HG02852 (cell line): ENCODE results near the gene GGTA1.
"Not testable (repeated sequence)": the region's sequence is repeated elsewhere in the genome, so short reads cannot be mapped to it uniquely, and the experiment has no call there.

Experiments
- ATAC-seq: cut with Tn5 transposase; IDR thresholded peaks from one replicate; pipeline ENCODE4 v1.9.1; 2021; ENCODE audit warnings: mild to moderate bottlenecking, moderate library complexity; ENCODE audit not compliant: unreplicated experiment

GGTA1 gene

DNA sequence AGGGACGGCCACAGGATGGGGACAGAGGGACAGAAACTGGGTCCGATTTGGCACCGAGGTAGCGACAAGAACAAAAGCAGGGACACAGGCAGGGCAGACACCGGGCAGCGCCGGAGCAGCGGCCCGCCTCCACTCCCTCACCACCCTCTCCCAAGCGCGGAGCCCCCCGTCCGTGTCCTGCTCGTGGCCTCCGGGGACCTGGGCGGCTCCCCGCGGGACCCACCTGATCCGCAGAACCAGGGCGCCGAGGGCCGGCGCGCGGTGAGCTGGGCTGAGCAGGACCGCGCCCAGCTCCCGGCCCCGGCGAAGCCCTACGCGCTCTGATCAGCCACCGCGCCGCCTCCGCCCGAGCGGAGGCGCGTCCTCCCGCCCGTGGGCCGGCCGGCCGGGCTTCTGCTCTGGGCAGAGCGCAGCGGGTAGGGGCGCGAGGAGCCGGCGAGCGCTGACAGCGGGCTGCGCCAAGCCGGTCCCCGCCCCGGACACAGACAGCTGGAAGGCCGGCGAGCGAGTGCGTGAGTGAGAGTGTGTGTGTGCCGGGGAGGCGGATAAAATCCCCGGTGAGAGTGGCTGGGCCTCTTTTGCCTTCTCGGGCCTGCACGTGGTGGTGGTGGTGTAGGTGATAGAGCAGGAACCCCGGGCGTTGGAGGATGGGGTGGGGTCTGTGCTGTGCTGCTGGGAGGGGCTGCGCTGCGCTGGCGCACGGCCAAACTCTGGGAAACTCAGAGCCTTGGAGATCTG, at the start of gene GGTA1:
GGTA1 (minus strand) TSS at position 418 of the 738 bp plus-strand sequence. CDS start 31,922 bp downstream, outside the sequence.
- no peak for ATAC-seq

DNA sequence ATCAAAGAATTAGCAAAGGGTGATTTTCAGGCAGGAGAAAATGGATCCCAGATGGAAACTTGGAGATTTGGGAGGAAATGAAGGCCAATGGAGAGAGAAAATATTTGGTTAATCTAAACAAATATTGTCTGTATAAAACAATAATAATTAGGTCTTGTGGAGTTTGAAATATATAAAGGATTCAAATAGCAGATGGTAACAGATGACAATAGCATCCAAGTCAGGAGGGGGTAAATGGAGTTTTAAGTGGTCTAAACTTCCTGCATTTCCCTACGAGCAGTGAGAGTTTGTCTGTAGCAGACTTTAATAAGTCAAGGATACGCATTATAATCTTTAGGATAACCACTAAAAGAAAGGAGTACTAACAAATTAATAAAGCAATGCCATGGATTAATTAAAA, 49.0 kb upstream of the GGTA1 start:
- no peak for ATAC-seq

- ATAC-seq = peak; percentile 93
These were observed 46.3 kb upstream of the GGTA1 start for GRCh38 chr9:121545875-121546423.

DNA sequence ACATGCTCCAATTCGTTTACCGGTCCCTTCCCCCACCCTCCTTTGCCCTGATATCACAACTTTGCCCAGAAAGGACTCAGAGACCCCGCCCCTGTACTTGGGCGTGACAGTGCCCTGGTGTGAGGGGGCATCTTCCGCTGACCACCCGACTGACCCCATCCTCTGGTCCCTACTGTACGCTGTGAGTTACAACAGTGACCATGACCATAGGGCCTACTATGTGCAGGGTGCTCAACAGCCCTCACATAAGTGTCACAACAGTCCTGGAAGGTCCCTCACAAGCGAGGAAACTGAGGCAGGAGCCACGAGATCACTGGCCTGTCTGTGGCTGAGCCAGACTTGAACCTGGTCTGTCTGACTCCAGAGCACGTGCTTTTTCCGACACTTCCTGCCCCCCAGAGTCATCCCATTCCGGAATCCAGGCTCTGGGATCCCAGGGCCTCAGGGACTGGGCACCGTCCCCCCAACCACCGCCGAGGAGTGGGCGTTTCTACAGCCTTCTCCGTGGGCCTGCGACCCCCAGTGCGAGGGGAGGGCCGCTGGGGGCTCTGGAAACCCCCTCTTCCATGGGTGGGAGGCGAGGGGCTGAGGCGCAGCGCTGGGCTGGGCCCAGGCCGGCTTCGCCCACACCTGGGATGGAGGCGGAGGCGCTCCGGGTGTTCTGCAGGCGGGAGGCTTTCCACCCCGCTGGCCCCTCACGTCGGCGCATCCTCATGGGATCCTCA, 45.7 kb upstream of the GGTA1 start:
- ATAC-seq = no peak

GRCh38 chr9:121542025-121542424, 42.4 kb upstream of the GGTA1 start:
- ATAC-seq = no peak

DNA sequence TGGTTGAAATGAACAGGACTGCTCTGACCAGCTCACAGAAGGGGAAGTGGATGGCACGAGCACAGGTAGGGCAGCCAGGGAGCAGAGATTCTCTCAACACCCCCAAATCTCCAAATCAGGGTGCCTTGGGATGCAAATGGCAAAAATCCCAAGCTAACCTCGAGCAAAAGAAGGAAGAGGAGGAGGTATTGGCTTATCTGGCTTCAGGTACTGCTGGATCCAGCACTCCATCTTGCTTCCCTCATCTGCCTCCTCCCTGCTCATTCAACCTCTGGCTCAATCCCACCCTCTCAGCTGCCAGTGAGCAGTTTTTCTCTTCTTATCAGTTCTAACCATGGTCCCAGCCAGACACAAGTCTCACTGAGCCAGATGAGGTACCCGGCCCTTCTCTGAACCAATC, 41.6 kb upstream of the GGTA1 start:
- no peak for ATAC-seq

GRCh38 chr9:121538221-121538620, 38.6 kb upstream of the GGTA1 start:
- no peak for ATAC-seq

- no peak for ATAC-seq
These were observed 37.6 kb upstream of the GGTA1 start for GRCh38 chr9:121537283-121537682.

DNA sequence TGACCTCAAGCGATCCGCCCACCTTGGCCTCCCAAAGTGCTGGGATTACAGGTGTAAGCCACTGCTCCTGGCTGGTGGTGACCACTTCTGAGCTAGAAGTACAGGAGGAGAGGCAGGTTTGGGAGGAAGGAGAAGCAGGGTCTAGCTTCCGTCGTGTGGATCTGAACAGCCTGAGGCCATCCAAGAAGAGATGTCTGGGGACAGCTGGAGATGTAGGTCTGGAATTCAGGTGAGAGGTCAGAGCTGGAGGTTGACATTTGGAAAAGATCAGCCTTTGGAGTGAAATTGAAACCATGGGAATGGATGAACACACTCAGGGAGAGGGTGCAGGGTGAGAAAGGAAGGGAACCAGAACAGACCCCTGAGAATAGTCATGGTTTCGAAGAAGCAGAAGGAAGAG, 33.2 kb upstream of the GGTA1 start:
- no peak for ATAC-seq

DNA sequence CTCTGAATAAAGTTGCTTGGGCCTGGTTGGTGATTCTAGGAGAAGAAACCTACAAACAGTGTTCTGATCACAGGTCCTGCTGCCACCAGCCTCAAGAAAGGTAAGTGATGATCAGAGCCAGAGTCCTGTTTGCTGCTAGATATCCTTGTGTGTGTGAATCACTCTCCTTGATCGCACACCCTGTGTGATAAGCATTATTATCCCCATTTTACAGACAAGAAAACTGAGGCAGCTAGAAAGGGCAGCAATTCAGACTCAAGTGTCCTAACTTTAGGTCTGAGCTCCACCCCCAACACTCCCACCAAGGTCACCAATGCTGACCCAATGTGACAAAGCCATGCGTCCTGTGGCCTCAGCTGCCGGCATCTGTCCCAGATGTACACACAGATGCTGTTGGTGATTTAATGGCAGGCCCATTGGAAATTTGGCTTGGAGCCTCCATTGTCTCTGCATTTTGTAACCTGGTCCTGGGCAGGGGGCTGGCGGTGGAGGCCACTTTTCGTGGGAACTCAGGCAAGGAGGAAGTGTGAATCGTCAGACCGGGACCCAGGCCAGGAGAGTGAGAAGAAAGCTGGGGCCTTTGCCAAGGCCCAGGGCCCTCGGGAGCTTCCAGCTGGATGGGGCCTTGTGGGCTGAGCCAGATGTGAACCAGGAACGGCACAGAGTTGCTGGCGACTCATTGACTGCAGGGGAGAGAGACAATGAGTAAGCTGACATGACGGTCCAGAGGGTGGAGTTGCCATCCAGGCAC, 29.8 kb upstream of the GGTA1 start:
- no peak for ATAC-seq

DNA sequence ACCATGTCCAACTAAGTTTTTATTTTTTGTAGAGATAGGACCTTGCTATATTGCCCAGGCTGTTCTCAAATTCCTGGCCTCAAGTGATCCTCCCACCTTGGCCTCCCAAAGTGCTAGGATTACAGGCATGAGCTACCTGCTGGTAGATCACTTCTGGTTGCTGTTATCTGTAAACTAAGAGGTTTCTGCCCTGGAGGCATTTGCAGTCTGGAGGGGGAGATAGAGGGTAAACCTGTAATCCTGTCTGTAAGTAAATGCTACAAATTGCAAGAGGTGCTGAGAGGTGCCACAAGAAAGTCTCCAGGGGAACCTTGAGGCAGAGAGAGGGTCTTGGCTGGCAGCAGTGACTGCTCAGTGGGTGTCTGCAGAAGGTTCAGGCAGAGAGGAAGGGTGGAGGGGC, 29.0 kb upstream of the GGTA1 start:
- ATAC-seq = no peak

GRCh38 chr9:121527371-121527770, 27.7 kb upstream of the GGTA1 start:
- ATAC-seq = no peak

DNA sequence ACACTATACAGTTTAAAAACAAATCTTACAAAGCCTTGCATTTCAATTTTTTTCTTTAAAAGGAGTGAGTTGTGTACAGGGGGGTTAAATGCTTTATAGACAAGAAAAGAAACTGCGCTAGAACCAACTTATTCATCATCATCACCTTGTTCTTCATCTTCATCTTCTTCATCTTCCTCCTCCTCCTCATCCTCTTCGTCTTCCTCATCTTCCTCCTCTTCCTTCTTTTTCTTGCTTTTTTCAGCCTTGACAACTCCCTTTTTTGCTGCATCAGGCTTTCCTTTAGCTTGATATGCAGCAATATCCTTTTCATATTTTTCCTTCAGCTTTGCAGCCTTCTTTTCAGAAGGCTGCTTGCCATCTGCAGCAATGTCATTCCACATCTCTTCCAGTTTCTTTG, 20.0 kb upstream of the GGTA1 start:
- not testable (repeated sequence) for ATAC-seq

GRCh38 chr9:121518634-121519033, 19.0 kb upstream of the GGTA1 start:
- no peak for ATAC-seq

GRCh38 chr9:121513166-121513565, 13.5 kb upstream of the GGTA1 start:
- not testable (repeated sequence) for ATAC-seq

GRCh38 chr9:121510766-121511550, 11.3 kb upstream of the GGTA1 start:
- no peak for ATAC-seq

DNA sequence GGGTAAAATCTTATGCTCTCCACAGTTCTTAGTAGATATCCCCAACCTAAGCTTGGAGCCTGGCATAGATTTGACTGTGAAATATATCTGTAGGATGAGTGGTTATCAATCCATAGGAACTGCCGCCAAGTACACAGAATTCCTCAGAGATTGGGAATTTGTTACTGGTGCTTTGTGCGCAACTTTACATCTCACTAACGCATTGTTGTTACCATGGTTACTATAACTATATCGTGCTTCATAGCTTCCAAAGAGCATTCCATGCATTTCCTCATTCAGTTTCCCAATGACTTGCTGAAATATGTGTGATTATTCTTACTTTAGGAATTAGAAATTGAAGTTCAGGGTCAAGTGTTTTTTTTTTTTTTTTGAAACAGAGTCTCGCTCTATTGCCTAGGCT, 9.5 kb upstream of the GGTA1 start:
- no peak for ATAC-seq

- ATAC-seq = no peak
These were observed 8.8 kb upstream of the GGTA1 start for GRCh38 chr9:121508415-121508814.

- no peak for ATAC-seq
These were observed 6.5 kb upstream of the GGTA1 start for GRCh38 chr9:121505903-121506735.

- no peak for ATAC-seq
These were observed 3.8 kb upstream of the GGTA1 start for GRCh38 chr9:121503444-121503843.
